ENCODE measurements around the gene PRKN.

Gene PRKN

GRCh38 chr6:161564952-161565351, 1162.6 kb downstream of the PRKN start:
- no peak for DNase-seq

- DNase-seq: no peak
Measured at GRCh38 chr6:161561908-161562307, 1165.7 kb downstream of the PRKN start.

GRCh38 chr6:161557333-161558107, 1170.0 kb downstream of the PRKN start:
- peak in 1 of 2 experiments; percentile 2 for DNase-seq

GRCh38 chr6:161554883-161555282, 1172.7 kb downstream of the PRKN start:
- no peak for DNase-seq

- peak; percentile 3 to 23 for DNase-seq
Measured at GRCh38 chr6:161549977-161550655, 1177.5 kb downstream of the PRKN start.

GRCh38 chr6:161548713-161549296, 1178.8 kb downstream of the PRKN start:
- DNase-seq: no peak

GRCh38 chr6:161547617-161548016, 1179.9 kb downstream of the PRKN start:
- DNase-seq: peak in 1 of 2 experiments; percentile 43

GRCh38 chr6:161546632-161547031, 1180.9 kb downstream of the PRKN start:
- DNase-seq: no peak

- no peak for DNase-seq
Measured at GRCh38 chr6:161545741-161546140, 1181.8 kb downstream of the PRKN start.

- DNase-seq: no peak
Measured at GRCh38 chr6:161544801-161545480, 1182.6 kb downstream of the PRKN start.

- DNase-seq: no peak
Measured at GRCh38 chr6:161543684-161544309, 1183.8 kb downstream of the PRKN start.

- no peak for DNase-seq
Measured at GRCh38 chr6:161542346-161542980, 1185.1 kb downstream of the PRKN start.

GRCh38 chr6:161540532-161540931, 1187.0 kb downstream of the PRKN start:
- no peak for DNase-seq

- peak in 1 of 2 experiments; percentile 34 for DNase-seq
Measured at GRCh38 chr6:161536224-161536630, 1191.3 kb downstream of the PRKN start.

- DNase-seq: no peak
Measured at GRCh38 chr6:161534264-161534873, 1193.2 kb downstream of the PRKN start.

GRCh38 chr6:161533266-161533665, 1194.3 kb downstream of the PRKN start:
- DNase-seq: no peak

GRCh38 chr6:161532536-161532935, 1195.0 kb downstream of the PRKN start:
- DNase-seq: no peak

GRCh38 chr6:161526794-161527193, 1200.8 kb downstream of the PRKN start:
- no peak for DNase-seq

- no peak for DNase-seq
Measured at GRCh38 chr6:161523362-161523761, 1204.2 kb downstream of the PRKN start.

GRCh38 chr6:161522276-161522675, 1205.3 kb downstream of the PRKN start:
- no peak for DNase-seq

- no peak for DNase-seq
Measured at GRCh38 chr6:161511447-161512095, 1216.0 kb downstream of the PRKN start.

Data from NCI-H2081 (cell line).